Glomerular endothelial cell (primary cell): ENCODE measurements around the gene LPP. TPM values are rescaled to one million over a fixed set of nuclear protein-coding genes. Genes with fewer than 3 reads are reported as not detected.

Experiments
- DNase-seq: peaks from one replicate; pipeline ENCODE4 v3.0.0-alpha.2; 2011; ENCODE audit warnings: low read depth, low spot score; ENCODE audit errors: extremely low read depth
- total RNA-seq: library from RNA; depleted of rRNA; stranded (reverse); fragments of >200 nt; gene quantifications from 2 replicates; pipeline ENCODE4 v1.2.3, GENCODE V29; 2015

LPP gene
- total RNA-seq, 1 donor from 2014 or later: 132 TPM

GRCh38 chr3:188196232-188196990 is 42.5 kb downstream of the LPP start:
- DNase-seq: no peak

GRCh38 chr3:188197388-188197847 is 43.5 kb downstream of the LPP start:
- DNase-seq: no peak

GRCh38 chr3:188198001-188198400 is 44.0 kb downstream of the LPP start:
- DNase-seq: no peak

GRCh38 chr3:188198760-188199327 is 44.9 kb downstream of the LPP start:
- DNase-seq: no peak

- DNase-seq: no peak
These were observed 45.4 kb downstream of the LPP start for GRCh38 chr3:188199386-188199785.

GRCh38 chr3:188200481-188200880 is 46.5 kb downstream of the LPP start:
- DNase-seq: no peak

- DNase-seq: no peak
These were observed 48.6 kb downstream of the LPP start for GRCh38 chr3:188202358-188203138.

GRCh38 chr3:188204526-188204925 is 50.6 kb downstream of the LPP start:
- DNase-seq: no peak

- DNase-seq: no peak
These were observed 52.0 kb downstream of the LPP start for GRCh38 chr3:188205992-188206416.

GRCh38 chr3:188206787-188207186 is 52.8 kb downstream of the LPP start:
- no peak for DNase-seq

GRCh38 chr3:188207941-188208515 is 54.1 kb downstream of the LPP start:
- DNase-seq: no peak

GRCh38 chr3:188208516-188208981 is 54.6 kb downstream of the LPP start:
- DNase-seq: no peak

- no peak for DNase-seq
These were observed 55.1 kb downstream of the LPP start for GRCh38 chr3:188209034-188209433.

GRCh38 chr3:188209740-188210139 is 55.8 kb downstream of the LPP start:
- no peak for DNase-seq

GRCh38 chr3:188211476-188211875 is 57.5 kb downstream of the LPP start:
- no peak for DNase-seq

- DNase-seq: no peak
These were observed 58.5 kb downstream of the LPP start for GRCh38 chr3:188212308-188212969.

- DNase-seq: no peak
These were observed 60.5 kb downstream of the LPP start for GRCh38 chr3:188214442-188214841.

- DNase-seq: no peak
These were observed 61.2 kb downstream of the LPP start for GRCh38 chr3:188215129-188215528.

GRCh38 chr3:188217011-188217463 is 63.1 kb downstream of the LPP start:
- no peak for DNase-seq

- DNase-seq: no peak
These were observed 63.8 kb downstream of the LPP start for GRCh38 chr3:188217726-188218125.

GRCh38 chr3:188218603-188219002 is 64.6 kb downstream of the LPP start:
- DNase-seq: no peak
